ENCODE results near the gene NEURL3. TPM values are rescaled to one million over a fixed set of nuclear protein-coding genes. Genes with fewer than 3 reads are reported as not detected.

NEURL3 gene
- total RNA-seq, 1 donor = not detected

DNA sequence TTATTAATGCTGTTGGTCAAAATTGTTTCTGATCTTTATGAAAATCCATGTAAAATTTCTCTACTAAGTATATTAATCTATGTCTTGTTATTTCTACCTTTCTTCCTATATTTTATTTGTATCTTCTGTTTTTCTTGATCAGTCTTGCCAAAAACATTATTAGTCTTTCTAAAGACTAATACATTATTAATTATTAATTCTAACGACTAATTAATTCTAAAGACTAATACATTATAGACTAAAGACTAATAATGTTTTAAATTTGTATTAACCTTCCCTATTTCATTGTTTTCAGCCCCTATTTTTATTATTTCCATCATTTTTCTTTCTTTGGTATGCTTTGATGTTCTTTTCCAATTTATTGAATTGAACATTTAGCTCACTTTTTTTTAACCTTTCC lies 27.7 kb downstream of the NEURL3 start:
- no peak for DNase-seq (ENCODE audit: low read depth)
- TF ChIP-seq, protein P1, sequence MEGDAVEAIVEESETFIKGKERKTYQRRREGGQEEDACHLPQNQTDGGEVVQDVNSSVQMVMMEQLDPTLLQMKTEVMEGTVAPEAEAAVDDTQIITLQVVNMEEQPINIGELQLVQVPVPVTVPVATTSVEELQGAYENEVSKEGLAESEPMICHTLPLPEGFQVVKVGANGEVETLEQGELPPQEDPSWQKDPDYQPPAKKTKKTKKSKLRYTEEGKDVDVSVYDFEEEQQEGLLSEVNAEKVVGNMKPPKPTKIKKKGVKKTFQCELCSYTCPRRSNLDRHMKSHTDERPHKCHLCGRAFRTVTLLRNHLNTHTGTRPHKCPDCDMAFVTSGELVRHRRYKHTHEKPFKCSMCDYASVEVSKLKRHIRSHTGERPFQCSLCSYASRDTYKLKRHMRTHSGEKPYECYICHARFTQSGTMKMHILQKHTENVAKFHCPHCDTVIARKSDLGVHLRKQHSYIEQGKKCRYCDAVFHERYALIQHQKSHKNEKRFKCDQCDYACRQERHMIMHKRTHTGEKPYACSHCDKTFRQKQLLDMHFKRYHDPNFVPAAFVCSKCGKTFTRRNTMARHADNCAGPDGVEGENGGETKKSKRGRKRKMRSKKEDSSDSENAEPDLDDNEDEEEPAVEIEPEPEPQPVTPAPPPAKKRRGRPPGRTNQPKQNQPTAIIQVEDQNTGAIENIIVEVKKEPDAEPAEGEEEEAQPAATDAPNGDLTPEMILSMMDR (IDR thresholded peaks at IDR 0.05; ENCODE audit: insufficient read depth, low read depth, low read length) = no peak
- no peak overlapping the region for H3K4me3 ChIP-seq (ENCODE audit: low read depth, low read length)

DNA sequence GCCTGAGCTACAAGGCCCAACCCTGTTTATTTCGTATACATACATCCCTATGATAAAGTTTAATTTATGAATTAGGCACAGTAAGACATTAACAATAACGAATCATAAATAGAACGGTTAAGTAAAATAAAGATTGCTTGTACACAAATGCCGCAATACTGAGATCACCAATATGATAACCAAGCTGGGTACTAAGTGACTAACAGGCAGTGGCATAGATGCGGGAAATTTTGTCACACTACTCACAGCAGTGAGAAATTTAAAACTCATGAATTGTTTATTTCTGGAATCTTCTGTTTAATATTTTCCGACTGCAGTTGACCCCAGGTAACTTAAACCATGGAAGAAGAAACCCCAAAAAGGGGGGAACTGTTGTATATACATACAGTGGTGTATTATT lies 33.4 kb downstream of the NEURL3 start:
- DNase-seq (ENCODE audit: low read depth) = no peak
- H3K4me3 ChIP-seq (ENCODE audit: low read depth, low read length) = no peak overlapping the region
- TF ChIP-seq, protein P1 (IDR thresholded peaks at IDR 0.05; ENCODE audit: insufficient read depth, low read depth, low read length) = no peak

DNA sequence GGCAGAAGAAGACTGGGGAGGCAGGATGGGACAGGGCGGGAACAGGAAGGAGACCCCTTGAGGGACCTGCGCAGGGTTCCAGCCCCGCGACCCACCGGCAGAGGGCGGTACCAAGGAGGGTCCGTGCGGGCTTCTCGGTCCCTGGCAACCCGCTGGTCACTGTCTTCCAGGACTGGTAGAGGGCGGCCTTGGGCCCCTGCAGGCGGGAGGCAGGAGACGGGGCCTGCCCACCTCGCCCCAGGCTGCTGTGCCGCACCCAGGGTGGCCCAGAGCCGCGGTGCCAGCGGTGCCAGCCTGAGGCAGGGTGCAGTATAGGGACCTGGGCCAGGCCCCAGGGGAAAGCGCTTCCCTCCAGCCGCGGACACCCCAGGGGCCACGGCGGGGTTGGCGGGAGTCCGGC lies 34.5 kb downstream of the NEURL3 start:
- DNase-seq (ENCODE audit: low read depth) = peak; percentile 35
- TF ChIP-seq, protein P1 (IDR thresholded peaks at IDR 0.05; ENCODE audit: insufficient read depth, low read depth, low read length) = peak; percentile 61
- no peak overlapping the region for H3K4me3 ChIP-seq (ENCODE audit: low read depth, low read length)

GRCh38 chr2:96470109-96470508 lies 35.0 kb downstream of the NEURL3 start:
- TF ChIP-seq, protein P1 (IDR thresholded peaks at IDR 0.05; ENCODE audit: insufficient read depth, low read depth, low read length) = no peak
- H3K4me3 ChIP-seq (ENCODE audit: low read depth, low read length) = no peak overlapping the region
- no peak for DNase-seq (ENCODE audit: low read depth)

- TF ChIP-seq, protein P1 (IDR thresholded peaks at IDR 0.05; ENCODE audit: insufficient read depth, low read depth, low read length) = no peak
- no peak overlapping the region for H3K4me3 ChIP-seq (ENCODE audit: low read depth, low read length)
- DNase-seq (ENCODE audit: low read depth) = no peak
These were observed 36.3 kb downstream of the NEURL3 start for GRCh38 chr2:96468904-96469303.

- no peak overlapping the region for H3K4me3 ChIP-seq (ENCODE audit: low read depth, low read length)
- TF ChIP-seq, protein P1 (IDR thresholded peaks at IDR 0.05; ENCODE audit: insufficient read depth, low read depth, low read length) = no peak
- DNase-seq (ENCODE audit: low read depth) = no peak
These were observed 40.5 kb downstream of the NEURL3 start for GRCh38 chr2:96464651-96465050.

DNA sequence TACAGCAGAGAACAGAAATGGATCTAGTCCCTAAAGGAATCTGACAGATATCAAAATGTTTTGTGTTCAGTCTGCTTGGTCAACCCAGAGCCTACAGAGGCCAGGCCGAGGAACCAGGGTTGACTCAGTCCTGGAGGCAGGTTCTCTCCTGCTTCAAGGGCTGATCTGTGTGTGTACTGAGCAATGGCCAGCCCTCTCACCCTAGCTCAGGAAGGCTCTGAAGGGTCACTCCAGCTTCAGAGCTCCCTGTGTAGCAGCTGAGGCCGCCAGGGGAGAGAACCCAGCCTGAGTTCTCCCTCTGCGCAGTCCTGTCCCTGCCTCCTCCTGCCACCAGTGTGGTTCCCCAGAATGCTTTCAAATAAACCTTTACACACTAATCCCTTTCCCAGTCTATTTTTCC lies 41.1 kb downstream of the NEURL3 start:
- DNase-seq (ENCODE audit: low read depth) = no peak
- TF ChIP-seq, protein P1 (IDR thresholded peaks at IDR 0.05; ENCODE audit: insufficient read depth, low read depth, low read length) = no peak
- H3K4me3 ChIP-seq (ENCODE audit: low read depth, low read length) = no peak overlapping the region
